HL-60/S4 treated with retinoic acid at 250 ng/mL for 4 days and 3 days (cell line): ENCODE data around the gene CHN2.

Experiments used
- in situ Hi-C: fragments of 300-500 bp; cut with MboI; formaldehyde crosslinking; loops from 2 replicates; pipeline ENCODE4 v1.7.0; 2022; ENCODE audit warnings: low sequenced_read_pairs

Gene CHN2

DNA sequence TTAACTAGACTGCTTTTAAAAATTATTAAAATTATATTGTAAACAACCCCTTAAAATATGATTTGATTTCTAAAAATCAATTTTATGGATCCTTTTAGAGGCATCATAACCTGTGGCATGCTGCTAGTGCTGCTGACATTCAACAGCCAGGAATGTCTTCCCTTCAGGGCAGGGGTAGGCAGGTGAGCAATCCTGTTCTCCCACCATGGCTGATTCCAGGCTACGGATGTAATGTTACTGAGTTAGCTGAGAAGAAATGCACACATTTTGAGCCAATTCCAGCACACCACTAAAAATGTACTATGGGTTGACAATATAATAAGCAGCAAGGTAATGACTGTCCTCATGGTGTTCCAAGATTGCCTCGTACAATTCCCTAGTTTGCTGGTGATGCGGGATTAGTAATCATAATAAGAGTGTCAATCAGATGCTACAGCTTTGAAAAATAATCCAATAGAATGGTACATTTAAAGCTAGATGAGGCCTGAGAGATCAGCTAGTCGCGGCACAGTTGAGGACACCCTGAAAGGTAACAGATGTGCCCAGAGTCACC is 260.4 kb downstream of the CHN2 start:
- in situ Hi-C loops, result no loop called here

- in situ Hi-C loops, result no loop called here
Observed at GRCh38 chr7:29457141-29457561, 262.6 kb downstream of the CHN2 start.

GRCh38 chr7:29457565-29458011 is 263.0 kb downstream of the CHN2 start:
- in situ Hi-C loops, result no loop called here

DNA sequence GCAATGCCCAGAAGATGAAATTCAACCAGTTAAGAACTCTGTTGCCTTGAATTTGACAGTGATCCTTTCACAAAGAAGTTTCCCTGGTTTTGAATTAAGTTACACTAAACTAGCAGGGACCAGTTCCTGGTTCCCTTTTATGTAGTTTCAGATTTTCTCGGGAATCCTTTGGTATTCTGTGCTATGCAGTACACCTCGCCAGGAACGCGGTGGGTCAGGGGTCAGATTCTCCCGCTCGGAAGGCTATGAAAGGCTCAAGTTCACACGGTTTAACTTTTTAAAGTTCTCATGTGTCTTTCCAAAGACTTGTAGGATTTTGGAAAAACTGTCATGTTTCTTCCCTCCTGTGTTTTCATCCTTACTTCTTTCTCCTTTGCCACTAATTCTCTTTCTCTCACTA is 264.4 kb downstream of the CHN2 start:
- in situ Hi-C loops, result no loop called here

- in situ Hi-C loops, result no loop called here
Observed at GRCh38 chr7:29459589-29459988, 265.0 kb downstream of the CHN2 start.

DNA sequence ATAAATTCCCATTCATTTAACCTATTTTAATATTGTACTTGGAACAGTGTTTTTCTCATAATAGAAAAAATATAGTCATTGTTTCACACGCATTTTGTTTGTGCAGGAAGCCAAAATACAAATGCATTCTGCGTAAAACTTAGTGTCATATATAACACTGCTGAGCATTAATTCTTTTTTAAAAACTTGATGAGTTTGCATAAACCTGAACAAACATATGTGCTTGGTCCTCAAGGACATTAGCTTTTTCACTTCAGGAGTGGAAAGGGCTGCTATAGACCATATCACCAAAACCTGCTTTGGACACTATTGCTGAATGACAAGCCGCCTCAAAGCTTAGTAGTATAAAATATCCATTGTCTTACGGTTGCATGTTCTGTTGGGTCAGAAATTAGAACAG is 267.4 kb downstream of the CHN2 start:
- in situ Hi-C loops, result no loop called here

GRCh38 chr7:29463504-29464158 is 269.1 kb downstream of the CHN2 start:
- in situ Hi-C loops, result no loop called here

- in situ Hi-C loops, result no loop called here
Observed at GRCh38 chr7:29464753-29465152, 270.2 kb downstream of the CHN2 start.

DNA sequence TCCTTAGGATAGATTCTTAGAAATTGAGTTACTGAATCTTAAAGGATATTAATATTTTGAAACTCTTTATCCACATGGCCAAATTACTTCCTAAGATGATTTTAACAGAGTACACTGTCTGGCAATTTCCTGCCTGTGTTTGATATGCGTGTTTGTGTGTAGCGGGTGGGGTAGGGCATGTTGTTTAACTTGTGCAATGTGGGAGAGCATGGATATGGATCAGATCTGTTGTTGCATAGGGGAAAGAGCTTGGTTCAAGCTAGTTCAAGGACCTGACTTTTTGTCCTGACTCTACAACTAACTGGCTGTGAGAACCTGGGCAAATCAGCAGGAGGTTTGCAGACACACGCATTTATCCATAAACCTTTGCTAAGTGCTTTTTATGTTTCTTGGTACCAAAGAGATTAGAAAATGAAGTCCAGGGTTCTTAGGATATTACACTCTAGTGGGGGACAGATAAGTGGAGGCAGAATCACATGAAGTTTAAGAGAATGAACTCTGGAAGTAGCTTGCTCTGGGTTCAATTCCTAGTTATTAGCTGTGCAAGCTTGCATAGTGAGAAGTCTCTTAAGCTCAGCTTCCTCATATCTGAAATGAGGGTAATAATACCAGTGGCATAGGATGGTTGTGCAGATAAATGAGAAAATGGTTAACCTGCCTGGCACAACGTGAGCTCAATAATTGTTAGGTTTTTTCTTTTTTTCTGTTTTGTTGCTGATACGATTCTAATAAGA is 272.8 kb downstream of the CHN2 start:
- in situ Hi-C loops, result no loop called here

DNA sequence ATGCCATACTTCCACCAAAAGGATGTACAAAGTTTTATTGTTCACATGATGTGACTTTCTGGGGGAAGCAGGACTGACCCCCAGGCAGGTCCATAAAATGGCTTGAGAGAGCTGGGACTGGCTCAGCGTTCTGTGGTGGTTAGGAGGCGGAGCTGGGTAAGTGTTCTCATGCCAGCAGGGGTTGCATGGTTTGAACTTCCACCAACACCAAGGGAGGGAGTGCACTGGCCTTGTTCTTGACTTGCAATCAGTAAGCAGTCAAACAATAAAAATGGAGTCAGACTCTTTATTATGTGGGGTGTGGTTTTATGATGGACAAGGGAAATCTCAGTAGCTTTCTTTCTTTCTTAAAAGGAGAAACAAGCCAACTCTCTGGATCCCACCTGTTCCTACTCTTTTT is 273.6 kb downstream of the CHN2 start:
- in situ Hi-C loops, result no loop called here

- in situ Hi-C loops, result no loop called here
Observed at GRCh38 chr7:29469281-29469680, 274.7 kb downstream of the CHN2 start.

- in situ Hi-C loops, result no loop called here
Observed at GRCh38 chr7:29469976-29470557, 275.5 kb downstream of the CHN2 start.

DNA sequence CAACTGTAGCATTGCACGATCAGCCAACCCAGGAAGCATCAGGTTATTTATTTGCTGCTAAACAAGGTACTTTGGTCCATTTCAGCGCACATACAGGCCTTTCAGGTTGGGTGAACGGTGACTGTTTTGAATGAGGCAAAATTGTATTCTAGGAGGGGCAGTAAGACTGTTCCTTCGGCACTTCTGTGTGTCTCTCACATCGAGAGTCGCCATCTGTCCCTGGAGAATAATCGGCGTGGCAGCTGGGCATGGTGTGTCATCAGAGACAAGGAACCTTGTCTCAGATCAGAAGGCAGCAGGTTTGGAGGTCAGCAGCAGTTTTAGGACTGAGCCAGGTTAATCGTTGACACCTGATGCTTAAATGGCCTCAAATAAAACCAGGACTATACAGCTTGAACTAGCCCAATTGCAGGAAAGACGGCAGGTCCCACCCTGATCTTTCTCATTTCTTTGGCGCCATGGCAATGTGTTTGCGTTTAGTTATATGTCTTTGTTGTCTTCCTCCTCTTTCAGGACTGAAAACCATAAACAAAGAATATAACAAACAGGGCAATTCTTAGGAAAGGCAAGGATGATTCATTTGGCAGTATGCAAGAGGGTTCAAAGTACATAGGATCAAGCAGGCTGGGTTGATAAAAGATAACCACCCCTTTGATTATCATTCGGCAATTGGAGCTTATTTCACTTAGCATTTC is 277.0 kb downstream of the CHN2 start:
- in situ Hi-C loops, result no loop called here

DNA sequence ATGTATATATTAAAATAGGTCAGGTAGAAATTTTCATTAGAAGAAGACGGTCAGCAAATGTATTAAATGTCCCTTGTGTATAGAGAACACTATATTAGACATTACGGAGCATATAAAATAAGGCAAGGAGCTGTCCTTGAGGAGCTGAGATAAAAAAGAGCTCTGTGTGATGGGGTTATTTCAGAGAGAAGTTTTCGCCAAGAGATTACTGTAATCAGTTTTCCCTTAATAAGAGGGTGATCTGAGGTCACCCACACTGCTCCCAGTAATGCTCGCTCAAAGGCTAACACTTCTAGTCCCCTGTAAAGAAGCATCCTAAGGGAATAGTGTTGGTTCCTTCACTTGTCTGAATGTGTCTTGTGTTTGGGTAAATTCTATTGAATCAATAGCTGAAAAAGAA is 282.3 kb downstream of the CHN2 start:
- in situ Hi-C loops, result no loop called here

DNA sequence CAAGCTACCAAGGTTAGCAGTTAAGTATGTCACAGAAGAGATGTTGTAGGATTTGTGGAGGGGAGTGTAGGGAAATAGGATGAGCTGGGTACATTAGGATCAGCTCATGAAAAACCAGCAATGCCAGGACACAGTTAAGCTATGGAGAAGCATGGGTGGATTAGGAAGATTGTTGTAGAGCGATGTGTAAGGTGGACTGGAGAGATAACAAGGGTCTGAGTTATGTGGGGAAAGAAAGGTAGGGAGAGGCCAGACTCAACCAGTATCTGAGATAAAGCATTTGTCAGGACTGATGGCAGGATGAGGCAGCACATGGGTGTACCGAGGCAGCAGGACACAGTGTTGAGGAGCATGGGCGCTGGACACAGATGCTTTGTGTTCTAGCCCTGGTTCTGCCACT is 283.7 kb downstream of the CHN2 start:
- in situ Hi-C loops, result no loop called here

GRCh38 chr7:29478687-29479240 is 284.2 kb downstream of the CHN2 start:
- in situ Hi-C loops, result no loop called here

DNA sequence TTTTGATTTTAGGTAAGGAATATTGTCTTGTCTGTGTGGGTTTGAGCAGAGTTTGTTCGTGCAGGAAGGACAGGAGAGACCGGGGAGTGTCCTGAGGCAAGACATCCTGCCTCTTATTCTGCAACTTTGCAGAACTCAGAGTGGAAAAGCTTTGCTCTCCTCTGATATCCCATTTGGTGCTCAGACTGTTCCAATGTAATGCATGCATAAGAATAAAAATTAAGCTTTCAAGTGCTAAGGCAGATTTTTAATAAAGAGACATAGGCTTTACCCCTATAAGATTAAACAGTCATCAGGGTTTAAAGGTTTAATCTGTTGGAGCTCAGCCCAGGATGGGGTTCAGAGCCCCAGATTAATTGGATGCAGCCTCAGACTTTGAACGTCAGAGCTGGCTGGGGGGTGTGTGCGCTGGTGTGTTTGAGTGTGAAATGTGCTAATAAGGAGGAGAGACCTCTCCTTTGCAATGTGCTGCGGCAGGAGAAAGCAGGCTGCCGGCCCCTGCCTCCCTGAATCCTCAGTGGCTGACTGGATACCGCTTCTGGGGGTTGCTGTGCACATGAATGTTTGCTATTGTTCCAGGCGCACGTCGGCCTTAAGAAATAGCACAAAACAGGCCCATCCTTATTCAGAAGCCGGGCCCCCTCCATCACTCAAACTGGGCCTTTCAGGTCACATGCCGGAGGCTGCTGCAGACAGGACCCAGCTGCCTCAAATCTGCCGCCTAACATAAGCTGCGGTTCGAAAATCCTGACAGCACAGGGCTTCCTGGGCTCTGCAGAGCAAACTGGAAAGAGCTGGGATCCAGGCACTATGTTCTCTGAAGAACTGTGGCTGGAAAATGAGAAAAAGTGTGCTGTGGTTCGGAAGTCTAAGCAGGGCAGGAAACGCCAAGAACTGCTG is 285.0 kb downstream of the CHN2 start:
- in situ Hi-C loops, result no loop called here

DNA sequence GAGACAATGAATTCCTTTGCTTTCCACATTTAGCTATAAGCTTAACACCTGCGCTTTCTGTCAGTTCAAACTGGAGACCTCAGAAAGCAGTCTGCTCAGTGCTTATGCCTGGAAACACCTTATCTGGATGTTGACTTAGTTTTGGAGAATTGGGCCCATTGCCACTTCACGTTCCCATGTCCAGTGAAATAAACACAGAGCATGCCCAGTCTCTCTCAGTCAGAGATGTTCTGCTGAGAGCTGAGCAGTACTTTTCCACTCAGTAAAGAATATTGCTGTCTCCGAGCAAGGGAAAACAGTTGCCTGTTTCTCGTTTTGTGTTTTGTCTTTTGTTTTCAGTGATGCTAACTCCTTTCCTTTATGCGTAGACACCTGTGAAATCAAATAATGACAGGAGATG is 285.9 kb downstream of the CHN2 start:
- in situ Hi-C loops, result no loop called here

DNA sequence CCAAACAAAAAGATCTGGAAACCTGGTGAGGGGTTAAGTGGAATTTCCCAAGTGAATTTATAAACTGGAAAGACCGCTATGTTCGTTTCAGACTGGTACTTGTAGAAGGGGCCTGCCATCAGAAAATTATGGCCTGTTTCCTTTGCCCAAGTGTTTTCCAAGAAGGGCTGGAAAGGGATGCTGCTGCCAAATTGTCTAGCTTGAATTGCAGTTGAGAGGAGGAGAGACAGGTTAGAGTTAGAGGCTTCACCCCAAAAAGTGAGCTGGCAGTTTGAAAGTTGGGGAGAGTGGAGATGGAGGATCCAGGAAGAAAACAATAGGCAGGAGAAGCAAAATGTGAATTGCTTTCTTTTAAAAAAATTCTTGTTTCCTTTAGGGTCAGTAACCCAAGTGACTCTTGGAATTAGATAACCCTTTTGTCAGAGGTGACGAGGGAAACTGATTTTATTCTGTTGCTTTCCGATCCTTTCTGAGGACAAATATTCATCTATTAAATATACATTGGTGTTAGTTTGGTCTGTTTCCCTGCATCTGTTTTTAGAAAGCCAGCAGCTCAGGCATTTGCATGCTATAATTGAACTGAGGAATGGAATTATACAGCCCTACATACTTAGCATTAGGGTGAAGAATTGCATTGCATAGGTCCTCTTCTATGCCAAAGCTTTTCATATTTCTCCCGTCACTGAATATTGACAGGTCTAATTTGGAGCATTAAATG is 286.5 kb downstream of the CHN2 start:
- in situ Hi-C loops, result no loop called here
